ENCODE measurements around the gene FAM117A.

- TF ChIP-seq CTCF (IDR thresholded peaks at IDR 0.05): no peak
- TF ChIP-seq POLR2A (IDR thresholded peaks at IDR 0.05): no peak
These were observed 12.8 kb upstream of the FAM117A start for GRCh38 chr17:49776551-49777300.

Measured in right lobe of liver (tissue), 4 donors.